Gastroesophageal sphincter (tissue), 3 donors: ENCODE measurements around the gene IRF1.
A peak's percentile ranks its signal among the peaks of the same experiment; 100 is the strongest.

Experiments
- CTCF ChIP-seq, 4 experiments: fragments of 200-600 bp in 2 of 4; fragments of 450-650 bp in 2 of 4; sonication (generic) in 1 of 4; IDR thresholded peaks; one replicate each; pipeline ENCODE4 v1.5.1; 2017 to 2019; ENCODE audit warnings: antibody characterized with exemption in 4 of 4, mild to moderate bottlenecking in 2 of 4, moderate library complexity in 2 of 4
- EP300 ChIP-seq: sonication (generic); formaldehyde crosslinking; IDR thresholded peaks from one replicate; pipeline ENCODE4 v1.6.1; 2017; ENCODE audit warnings: antibody characterized with exemption, mild to moderate bottlenecking
- POLR2AphosphoS5 ChIP-seq: sonication (generic); formaldehyde crosslinking; IDR thresholded peaks from one replicate; pipeline ENCODE4 v1.6.1; 2017; ENCODE audit warnings: antibody characterized with exemption

GRCh38 chr5:132476876-132477781, 13.4 kb downstream of the IRF1 start:
- TF ChIP-seq POLR2AphosphoS5 (no peak), CTCF (IDR thresholded peaks at IDR 0.05) (peak in 2 of 4 experiments; percentile 5 to 24), EP300 (no peak)
